Ishikawa (cell line): ENCODE measurements around the gene TOX2.

Source experiments
- TF ChIP-seq, protein P1 (sequence below): IDR thresholded peaks from 2 replicates; pipeline ENCODE4 v1.6.1; 2012
- TF ChIP-seq, protein P2 (sequence below): IDR thresholded peaks from 2 replicates; pipeline ENCODE4 v1.6.1; 2012

DNA sequence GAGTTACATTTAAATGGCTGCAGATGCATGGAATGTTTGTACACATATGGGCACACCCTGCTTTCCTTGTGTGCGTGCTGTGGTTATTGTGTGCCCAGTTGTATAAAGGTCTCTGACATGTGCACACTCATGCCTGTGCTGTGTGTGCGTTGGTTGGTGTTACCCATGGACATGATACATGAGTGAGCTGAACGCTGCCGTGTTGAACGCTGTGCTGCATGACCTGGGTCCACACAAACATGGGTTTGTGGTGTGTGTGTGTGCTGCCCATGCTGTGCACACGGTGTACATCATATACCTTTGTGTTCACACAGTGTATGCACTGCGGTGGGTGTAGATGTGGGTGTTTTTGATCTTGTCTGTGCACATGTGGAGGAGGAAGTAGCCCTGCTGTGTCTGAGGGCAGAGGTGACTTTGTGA lies 54.4 kb downstream of the TOX2 start:
- TF ChIP-seq, protein P1, sequence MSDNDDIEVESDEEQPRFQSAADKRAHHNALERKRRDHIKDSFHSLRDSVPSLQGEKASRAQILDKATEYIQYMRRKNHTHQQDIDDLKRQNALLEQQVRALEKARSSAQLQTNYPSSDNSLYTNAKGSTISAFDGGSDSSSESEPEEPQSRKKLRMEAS: no peak
- TF ChIP-seq, protein P2, sequence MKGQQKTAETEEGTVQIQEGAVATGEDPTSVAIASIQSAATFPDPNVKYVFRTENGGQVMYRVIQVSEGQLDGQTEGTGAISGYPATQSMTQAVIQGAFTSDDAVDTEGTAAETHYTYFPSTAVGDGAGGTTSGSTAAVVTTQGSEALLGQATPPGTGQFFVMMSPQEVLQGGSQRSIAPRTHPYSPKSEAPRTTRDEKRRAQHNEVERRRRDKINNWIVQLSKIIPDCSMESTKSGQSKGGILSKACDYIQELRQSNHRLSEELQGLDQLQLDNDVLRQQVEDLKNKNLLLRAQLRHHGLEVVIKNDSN: no peak
